ENCODE measurements around the gene EPHA3.
A peak's percentile ranks its signal among the peaks of the same experiment; 100 is the strongest.

The EPHA3 gene

GRCh38 chr3:89246326-89246725 lies 138.9 kb downstream of the EPHA3 start:
- H3K4me3 ChIP-seq (ENCODE audit: low read depth, low read length), result no peak overlapping the region
- no peak for TF ChIP-seq MYC (IDR thresholded peaks at IDR 0.05; ENCODE audit: low read depth, low read length)
- no peak for TF ChIP-seq CTCF (IDR thresholded peaks at IDR 0.05; ENCODE audit: low read depth, low read length)
- no peak for TF ChIP-seq POLR2A (IDR thresholded peaks at IDR 0.05; ENCODE audit: extremely low read depth, insufficient read length)
- TF ChIP-seq, protein P1, sequence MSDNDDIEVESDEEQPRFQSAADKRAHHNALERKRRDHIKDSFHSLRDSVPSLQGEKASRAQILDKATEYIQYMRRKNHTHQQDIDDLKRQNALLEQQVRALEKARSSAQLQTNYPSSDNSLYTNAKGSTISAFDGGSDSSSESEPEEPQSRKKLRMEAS (IDR thresholded peaks at IDR 0.05; ENCODE audit: low read depth, low read length), result no peak
- peak; percentile 4 for DNase-seq (ENCODE audit: low read depth)

- TF ChIP-seq MYC (IDR thresholded peaks at IDR 0.05; ENCODE audit: low read depth, low read length) (no peak), CTCF (IDR thresholded peaks at IDR 0.05; ENCODE audit: low read depth, low read length) (no peak), POLR2A (IDR thresholded peaks at IDR 0.05; ENCODE audit: extremely low read depth, insufficient read length) (no peak)
- TF ChIP-seq, protein P1 (IDR thresholded peaks at IDR 0.05; ENCODE audit: low read depth, low read length), result no peak
- DNase-seq (ENCODE audit: low read depth), result no peak
- no peak overlapping the region for H3K4me3 ChIP-seq (ENCODE audit: low read depth, low read length)
These were observed 143.3 kb downstream of the EPHA3 start for GRCh38 chr3:89250742-89251141.

- TF ChIP-seq POLR2A (IDR thresholded peaks at IDR 0.05; ENCODE audit: extremely low read depth, insufficient read length) (no peak), MYC (IDR thresholded peaks at IDR 0.05; ENCODE audit: low read depth, low read length) (no peak), CTCF (IDR thresholded peaks at IDR 0.05; ENCODE audit: low read depth, low read length) (no peak)
- TF ChIP-seq, protein P1 (IDR thresholded peaks at IDR 0.05; ENCODE audit: low read depth, low read length), result no peak
- H3K4me3 ChIP-seq (ENCODE audit: low read depth, low read length), result no peak overlapping the region
These were observed 144.6 kb downstream of the EPHA3 start for GRCh38 chr3:89252016-89252415.

DNA sequence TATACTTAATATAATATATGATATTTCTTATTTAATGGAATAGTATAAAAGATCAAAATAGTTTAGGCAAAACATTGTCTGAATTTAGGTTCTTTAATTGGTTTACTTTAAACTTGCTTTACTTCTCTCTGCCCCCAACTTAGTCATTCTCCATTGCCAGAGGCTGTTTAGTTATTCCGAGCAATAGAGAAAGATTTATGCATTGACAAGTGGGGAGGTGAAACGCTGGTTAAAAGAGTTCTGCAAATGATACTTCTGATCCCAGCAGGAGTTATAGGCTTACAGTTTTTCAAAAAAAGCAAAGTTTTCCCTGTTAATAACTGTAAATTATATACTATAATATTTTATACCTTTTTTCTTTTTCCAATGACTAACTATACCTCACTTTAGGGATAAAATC lies 145.4 kb downstream of the EPHA3 start:
- DNase-seq (ENCODE audit: low read depth), result no peak
- TF ChIP-seq, protein P1 (IDR thresholded peaks at IDR 0.05; ENCODE audit: low read depth, low read length), result no peak
- no peak for TF ChIP-seq CTCF (IDR thresholded peaks at IDR 0.05; ENCODE audit: low read depth, low read length)
- TF ChIP-seq POLR2A (IDR thresholded peaks at IDR 0.05; ENCODE audit: extremely low read depth, insufficient read length), result no peak
- no peak for TF ChIP-seq MYC (IDR thresholded peaks at IDR 0.05; ENCODE audit: low read depth, low read length)
- no peak overlapping the region for H3K4me3 ChIP-seq (ENCODE audit: low read depth, low read length)

More at GRCh38 chr3:89252016-89252415, 144.6 kb downstream of the EPHA3 start:
- DNase-seq (ENCODE audit: low read depth), result no peak

DNA sequence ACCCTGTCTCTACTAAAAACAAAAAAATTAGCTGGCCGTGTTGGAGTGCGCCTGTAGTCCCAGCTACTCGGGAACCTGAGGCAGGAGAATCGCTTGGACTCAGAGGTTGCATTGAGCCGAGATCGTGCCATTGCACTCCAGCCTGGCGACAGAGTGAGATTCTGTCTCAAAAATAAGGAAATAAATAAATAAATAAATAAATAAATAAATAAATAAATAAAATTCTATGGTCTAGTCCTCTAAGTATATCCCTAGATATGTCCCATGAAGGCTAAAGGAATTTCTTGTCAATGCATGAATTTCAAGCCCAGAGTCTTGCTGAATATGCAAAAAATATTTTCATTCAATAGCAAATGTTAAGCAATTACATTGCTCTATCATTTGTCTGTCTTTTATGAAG lies 149.0 kb downstream of the EPHA3 start:
- no peak overlapping the region for H3K4me3 ChIP-seq (ENCODE audit: low read depth, low read length)
- TF ChIP-seq MYC (IDR thresholded peaks at IDR 0.05; ENCODE audit: low read depth, low read length), result no peak
- TF ChIP-seq, protein P1 (IDR thresholded peaks at IDR 0.05; ENCODE audit: low read depth, low read length), result no peak
- TF ChIP-seq POLR2A (IDR thresholded peaks at IDR 0.05; ENCODE audit: extremely low read depth, insufficient read length), result no peak
- TF ChIP-seq CTCF (IDR thresholded peaks at IDR 0.05; ENCODE audit: low read depth, low read length), result no peak
- no peak for DNase-seq (ENCODE audit: low read depth)

DNA sequence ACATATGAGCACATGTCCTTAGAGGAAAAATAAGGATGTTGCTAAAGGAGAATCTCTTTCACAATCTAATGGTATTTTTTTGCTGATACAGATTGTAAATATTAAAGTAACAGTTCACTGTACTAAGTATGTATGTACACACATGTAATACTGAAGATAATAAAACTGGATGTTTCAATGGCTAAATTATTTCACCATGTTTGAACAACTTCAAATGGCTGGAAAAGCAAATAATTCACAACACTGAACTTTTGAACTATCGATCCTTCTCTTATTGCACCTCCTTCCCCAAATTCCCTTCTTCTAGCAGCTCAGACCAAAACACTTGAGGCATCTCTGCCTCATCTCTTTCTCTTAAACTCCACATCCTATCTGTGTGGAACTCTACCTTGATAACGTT lies 149.5 kb downstream of the EPHA3 start:
- DNase-seq (ENCODE audit: low read depth), result no peak
- TF ChIP-seq MYC (IDR thresholded peaks at IDR 0.05; ENCODE audit: low read depth, low read length) (no peak), POLR2A (IDR thresholded peaks at IDR 0.05; ENCODE audit: extremely low read depth, insufficient read length) (no peak), CTCF (IDR thresholded peaks at IDR 0.05; ENCODE audit: low read depth, low read length) (no peak)
- TF ChIP-seq, protein P1 (IDR thresholded peaks at IDR 0.05; ENCODE audit: low read depth, low read length), result no peak
- H3K4me3 ChIP-seq (ENCODE audit: low read depth, low read length), result no peak overlapping the region
